ENCODE measurements around the gene ACIN1. TPM values are rescaled to one million over a fixed set of nuclear protein-coding genes. Genes with fewer than 3 reads are reported as not detected.

ACIN1 gene
- total RNA-seq, 1 experiment from 2014 or later = 179 TPM

DNA sequence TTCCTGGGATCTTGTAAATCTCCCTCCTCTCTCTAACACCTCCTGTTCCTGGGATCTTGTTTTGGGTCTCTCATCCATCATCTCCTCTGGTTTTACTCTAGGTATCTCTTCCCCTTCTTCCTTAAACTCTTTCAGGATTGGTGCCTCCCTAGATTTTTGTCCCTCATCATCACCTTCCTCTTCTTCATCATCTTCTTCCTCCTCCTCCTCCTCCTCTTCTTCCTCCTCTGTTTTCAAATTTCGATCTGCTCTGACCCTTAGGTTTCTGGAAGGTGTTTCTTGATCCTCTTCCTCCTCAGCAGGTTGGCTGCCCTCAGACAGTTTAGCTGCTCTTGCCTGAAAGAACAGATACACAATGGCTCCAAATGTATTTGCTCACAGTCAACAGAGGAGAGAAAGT, 14.5 kb downstream of the ACIN1 start:
- H4K20me1 ChIP-seq (ENCODE audit: insufficient read depth) = no peaks in the 10 kb centered on the region
- no peak overlapping the region for H2AFZ ChIP-seq (ENCODE audit: low read depth, low read length, poor library complexity, severe bottlenecking)
- peaks cover 62 to 65% of the 10 kb centered on the region in 2 experiments for H3K36me3 ChIP-seq (ENCODE audit: control insufficient read depth in 1 of 2, insufficient read depth in 2 of 2, low read length in 2 of 2)
- H3K27ac ChIP-seq (ENCODE audit: low read depth, low read length) = no peak overlapping the region
- RAD21 ChIA-PET (ENCODE audit: low non-redundant PET in 1 of 2, low total read pairs in 2 of 2, uncharacterized antibody in 2 of 2, unreplicated experiment in 2 of 2) = no interaction called here
- H3K9me2 ChIP-seq (ENCODE audit: insufficient read depth) = no peaks in the 10 kb centered on the region
- no peak overlapping the region for H3K4me3 ChIP-seq (replicated peaks in 1 of 2; ENCODE audit: low read depth in 1 of 2, low read length in 2 of 2)
- peaks cover 21% of the 10 kb centered on the region for H3K79me2 ChIP-seq (ENCODE audit: insufficient read depth, low read length)
- no TSS peak for BruUV-seq (replicated peaks)
- ATAC-seq = no peak
- intact Hi-C loops (cut with micrococcal nuclease) = no loop called here
- no peak overlapping the region for H3K9ac ChIP-seq (ENCODE audit: low read length)
- DNase-seq (ENCODE audit: low read depth, low spot score) = no peak
- no peaks in the 10 kb centered on the region for H3K9me3 ChIP-seq (ENCODE audit: control insufficient read depth in 1 of 2, insufficient read depth in 1 of 2, low read depth in 1 of 2, low read length in 2 of 2)
- CTCF ChIA-PET = interaction anchor here (3.5 kb wide), 1 partner anchor 9 kb away, joined by 12 read pairs; no protein-coding TSS in a partner anchor
- POLR2A ChIA-PET = interaction anchor here (1.2 kb wide), 1 partner anchor 15 kb away, joined by 3 read pairs; the partner anchor contains the start of genes ACIN1 and C14orf119
- TF ChIP-seq, protein P1, sequence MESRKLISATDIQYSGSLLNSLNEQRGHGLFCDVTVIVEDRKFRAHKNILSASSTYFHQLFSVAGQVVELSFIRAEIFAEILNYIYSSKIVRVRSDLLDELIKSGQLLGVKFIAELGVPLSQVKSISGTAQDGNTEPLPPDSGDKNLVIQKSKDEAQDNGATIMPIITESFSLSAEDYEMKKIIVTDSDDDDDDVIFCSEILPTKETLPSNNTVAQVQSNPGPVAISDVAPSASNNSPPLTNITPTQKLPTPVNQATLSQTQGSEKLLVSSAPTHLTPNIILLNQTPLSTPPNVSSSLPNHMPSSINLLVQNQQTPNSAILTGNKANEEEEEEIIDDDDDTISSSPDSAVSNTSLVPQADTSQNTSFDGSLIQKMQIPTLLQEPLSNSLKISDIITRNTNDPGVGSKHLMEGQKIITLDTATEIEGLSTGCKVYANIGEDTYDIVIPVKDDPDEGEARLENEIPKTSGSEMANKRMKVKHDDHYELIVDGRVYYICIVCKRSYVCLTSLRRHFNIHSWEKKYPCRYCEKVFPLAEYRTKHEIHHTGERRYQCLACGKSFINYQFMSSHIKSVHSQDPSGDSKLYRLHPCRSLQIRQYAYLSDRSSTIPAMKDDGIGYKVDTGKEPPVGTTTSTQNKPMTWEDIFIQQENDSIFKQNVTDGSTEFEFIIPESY (IDR thresholded peaks at IDR 0.05; ENCODE audit: extremely low read depth, insufficient replicate concordance, low read length) = no peak
- no peak for TF ChIP-seq SP1 (IDR thresholded peaks at IDR 0.05; ENCODE audit: low read depth)
- TF ChIP-seq, protein P2, sequence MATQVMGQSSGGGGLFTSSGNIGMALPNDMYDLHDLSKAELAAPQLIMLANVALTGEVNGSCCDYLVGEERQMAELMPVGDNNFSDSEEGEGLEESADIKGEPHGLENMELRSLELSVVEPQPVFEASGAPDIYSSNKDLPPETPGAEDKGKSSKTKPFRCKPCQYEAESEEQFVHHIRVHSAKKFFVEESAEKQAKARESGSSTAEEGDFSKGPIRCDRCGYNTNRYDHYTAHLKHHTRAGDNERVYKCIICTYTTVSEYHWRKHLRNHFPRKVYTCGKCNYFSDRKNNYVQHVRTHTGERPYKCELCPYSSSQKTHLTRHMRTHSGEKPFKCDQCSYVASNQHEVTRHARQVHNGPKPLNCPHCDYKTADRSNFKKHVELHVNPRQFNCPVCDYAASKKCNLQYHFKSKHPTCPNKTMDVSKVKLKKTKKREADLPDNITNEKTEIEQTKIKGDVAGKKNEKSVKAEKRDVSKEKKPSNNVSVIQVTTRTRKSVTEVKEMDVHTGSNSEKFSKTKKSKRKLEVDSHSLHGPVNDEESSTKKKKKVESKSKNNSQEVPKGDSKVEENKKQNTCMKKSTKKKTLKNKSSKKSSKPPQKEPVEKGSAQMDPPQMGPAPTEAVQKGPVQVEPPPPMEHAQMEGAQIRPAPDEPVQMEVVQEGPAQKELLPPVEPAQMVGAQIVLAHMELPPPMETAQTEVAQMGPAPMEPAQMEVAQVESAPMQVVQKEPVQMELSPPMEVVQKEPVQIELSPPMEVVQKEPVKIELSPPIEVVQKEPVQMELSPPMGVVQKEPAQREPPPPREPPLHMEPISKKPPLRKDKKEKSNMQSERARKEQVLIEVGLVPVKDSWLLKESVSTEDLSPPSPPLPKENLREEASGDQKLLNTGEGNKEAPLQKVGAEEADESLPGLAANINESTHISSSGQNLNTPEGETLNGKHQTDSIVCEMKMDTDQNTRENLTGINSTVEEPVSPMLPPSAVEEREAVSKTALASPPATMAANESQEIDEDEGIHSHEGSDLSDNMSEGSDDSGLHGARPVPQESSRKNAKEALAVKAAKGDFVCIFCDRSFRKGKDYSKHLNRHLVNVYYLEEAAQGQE (IDR thresholded peaks at IDR 0.05; ENCODE audit: low read depth) = no peak
- TF ChIP-seq ELF1 (IDR thresholded peaks at IDR 0.05; ENCODE audit: borderline replicate concordance, low read depth) = no peak
- no peak for TF ChIP-seq CEBPB (IDR thresholded peaks at IDR 0.05; ENCODE audit: low read depth)
- no peak for TF ChIP-seq EGR1 (IDR thresholded peaks at IDR 0.05; ENCODE audit: low read depth)
- TF ChIP-seq FOSL1 (IDR thresholded peaks at IDR 0.05; ENCODE audit: low read depth) = no peak
- H3K4me2 ChIP-seq (ENCODE audit: low read length) = no peak overlapping the region
- no peaks in the 10 kb centered on the region for H3K27me3 ChIP-seq (ENCODE audit: insufficient read depth, low read length)
- peaks cover 13 to 41% of the 10 kb centered on the region in 2 experiments for H3K4me1 ChIP-seq (ENCODE audit: control insufficient read depth in 1 of 2, insufficient read depth in 2 of 2, low read length in 2 of 2)

All from HCT116 (cell line).